HG03159 (cell line): Measurements from ENCODE around the gene CYP2C8.
"Not testable (repeated sequence)": the region's sequence is repeated elsewhere in the genome, so short reads cannot be mapped to it uniquely, and the experiment has no call there.

Source experiments
- ATAC-seq: cut with Tn5 transposase; IDR thresholded peaks from one replicate; pipeline ENCODE4 v1.9.1; 2021; ENCODE audit warnings: mild to moderate bottlenecking, moderate library complexity; ENCODE audit not compliant: unreplicated experiment

Gene CYP2C8

DNA sequence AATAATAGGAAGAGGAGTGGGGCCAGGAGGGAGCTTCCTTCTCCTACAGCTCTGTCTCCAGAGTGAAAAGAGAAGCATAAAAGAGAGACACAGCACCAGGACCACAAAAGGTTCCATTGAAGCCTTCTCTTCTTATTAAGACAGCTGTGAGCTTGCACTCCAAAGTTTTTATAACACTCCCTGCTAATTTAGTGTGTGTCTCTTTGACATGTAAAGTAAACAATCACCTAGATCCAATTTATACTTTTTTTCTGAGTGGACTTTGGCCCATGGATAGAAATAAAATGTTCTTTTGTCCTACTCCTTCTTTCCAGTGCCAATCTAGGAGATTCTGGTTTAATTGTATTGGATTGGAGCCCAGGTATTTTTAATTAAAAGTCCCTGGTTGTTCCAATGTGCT, at the start of gene CYP2C8:
CYP2C8 (minus strand) TSS at position 212 of the 400 bp plus-strand sequence; CDS start at position 117, 95 bp downstream.
- ATAC-seq, result no peak

DNA sequence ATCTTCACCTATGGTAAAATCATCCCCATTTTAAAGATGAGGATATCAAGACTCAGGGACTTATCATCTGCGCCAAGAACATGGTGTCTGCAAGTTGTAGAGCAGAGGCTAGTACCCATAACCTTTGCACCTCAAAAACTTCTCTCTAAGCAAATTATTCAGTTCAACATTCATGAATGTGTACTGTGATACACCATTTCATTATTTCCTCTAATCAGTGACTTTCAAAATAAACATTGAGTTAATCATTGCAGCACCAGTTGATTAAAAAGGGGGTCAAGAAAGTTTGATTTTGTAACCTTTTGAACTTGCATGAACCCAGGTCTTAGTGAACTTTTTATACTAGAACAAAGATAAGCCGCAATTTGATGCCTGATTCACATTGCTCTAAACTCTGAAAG, 47.6 kb upstream of the CYP2C8 start:
- no peak for ATAC-seq

DNA sequence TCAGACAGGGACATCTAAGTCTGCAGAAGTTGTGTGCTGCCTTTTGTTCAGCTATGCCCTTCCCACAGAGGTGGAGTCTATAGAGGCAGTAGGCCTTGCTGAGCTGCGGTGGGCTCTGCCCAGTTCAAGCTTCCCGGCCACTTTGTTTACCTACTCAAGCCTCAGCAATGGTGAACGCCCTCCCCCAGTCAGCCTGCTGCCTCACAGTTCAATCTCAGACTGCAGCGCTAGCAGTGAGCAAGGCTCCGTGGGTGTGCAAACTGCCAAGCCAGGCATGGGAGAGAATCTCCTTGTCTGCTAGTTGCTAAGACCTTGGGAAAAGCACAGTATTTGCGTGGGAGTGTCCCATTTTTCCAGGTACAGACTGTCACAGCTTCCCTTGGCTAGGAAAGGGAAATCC, 41.5 kb upstream of the CYP2C8 start:
- ATAC-seq, result not testable (repeated sequence)

DNA sequence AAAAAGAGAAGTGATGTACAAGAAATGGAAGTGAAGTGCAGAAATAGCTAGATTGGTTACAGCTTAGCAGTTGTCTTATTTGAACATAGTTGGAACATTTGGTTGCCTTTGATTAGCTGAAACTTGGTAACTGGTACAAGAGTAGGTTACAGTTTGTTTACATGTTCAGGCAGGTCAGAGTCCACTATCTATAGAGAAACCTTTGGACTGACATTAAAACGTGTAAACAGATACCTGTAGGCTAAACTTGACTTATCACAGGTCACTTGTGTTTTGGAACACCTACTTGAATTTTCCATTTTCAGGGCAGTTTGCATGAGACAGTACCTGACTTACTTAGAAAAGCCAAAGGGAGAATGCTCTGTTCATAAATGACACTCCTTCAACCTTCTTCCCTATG, 28.5 kb upstream of the CYP2C8 start:
- ATAC-seq, result no peak

DNA sequence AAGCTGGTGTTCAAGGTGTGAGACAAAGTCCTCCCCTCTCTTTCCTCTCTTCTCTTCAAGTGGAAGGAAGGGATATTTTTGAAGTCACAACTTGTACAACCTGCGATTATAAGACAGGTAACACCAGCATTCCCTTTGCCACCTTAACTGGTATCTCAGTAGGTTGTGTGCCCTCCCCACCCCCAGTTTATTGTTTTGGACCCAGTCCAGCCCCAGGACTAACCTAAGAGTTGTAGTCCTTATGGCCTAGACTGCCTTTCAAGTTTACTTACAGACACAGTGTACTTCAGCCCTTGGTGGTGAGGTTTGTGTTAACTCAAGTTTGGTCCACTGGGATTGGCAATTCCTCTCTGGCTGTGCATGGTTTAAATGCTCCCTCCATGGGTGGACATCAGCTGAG, 26.8 kb upstream of the CYP2C8 start:
- no peak for ATAC-seq

DNA sequence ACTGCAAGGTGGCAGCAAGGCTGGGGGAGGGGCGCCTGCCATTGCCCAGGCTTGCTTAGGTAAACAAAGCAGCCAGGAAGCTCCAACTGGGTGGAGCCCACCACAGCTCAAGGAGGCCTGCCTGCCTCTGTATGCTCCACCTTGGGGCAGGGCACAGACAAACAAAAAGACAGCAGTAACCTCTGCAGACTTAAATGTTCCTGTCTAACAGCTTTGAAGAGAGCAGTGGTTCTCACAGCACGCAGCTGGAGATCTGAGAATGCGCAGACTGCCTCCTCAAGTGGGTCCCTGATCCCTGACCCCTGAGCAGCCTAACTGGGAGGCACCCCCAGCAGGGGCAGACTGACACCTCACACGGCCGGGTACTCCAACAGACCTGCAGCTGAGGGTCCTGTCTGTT, 10.3 kb upstream of the CYP2C8 start:
- ATAC-seq, result not testable (repeated sequence)

DNA sequence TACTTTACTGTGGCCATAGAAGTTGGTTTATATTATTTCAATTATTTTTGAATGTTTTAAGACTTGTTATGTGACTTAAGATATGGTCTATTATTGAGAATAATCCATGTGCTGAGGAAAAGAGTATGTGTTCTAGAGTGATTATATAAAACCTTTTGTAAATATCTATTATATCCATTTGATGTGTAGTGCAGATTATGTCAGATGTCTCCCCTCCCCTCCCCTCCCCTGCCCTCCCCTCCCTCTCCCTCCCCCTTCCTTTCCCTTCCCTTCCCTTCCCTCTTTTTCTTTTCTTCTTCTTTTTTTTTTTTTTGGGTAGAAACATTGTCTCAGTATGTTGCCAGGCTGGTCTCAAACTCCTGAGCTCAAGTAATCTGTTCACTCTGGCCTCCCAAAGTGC, 8.3 kb upstream of the CYP2C8 start:
- no peak for ATAC-seq

DNA sequence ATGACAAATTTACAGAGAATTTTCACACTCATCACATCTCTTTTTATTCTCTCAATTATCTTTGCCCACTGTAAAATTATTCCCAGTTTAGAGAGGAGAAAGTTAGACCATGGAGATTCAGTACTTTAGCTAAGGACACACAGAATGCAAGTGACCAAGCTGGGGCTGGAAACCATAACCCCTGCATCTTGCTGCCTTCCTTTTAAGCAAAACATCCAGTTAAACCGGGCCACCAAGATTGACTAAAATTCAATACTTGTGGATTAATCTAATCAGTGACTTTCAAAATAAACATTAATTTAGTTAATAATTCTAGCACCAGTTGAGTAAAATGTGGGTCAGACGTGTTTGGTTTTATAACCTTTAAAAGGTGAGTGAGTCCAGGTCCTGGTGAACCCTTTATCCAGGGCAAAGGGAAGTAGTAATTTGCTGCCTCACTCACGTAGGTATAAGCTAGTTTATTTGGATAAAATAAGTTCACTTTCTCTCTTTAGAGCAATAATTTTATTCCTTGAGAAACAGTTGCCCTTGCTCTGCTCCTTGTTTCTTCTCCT, 1.9 kb upstream of the CYP2C8 start:
- ATAC-seq, result no peak

DNA sequence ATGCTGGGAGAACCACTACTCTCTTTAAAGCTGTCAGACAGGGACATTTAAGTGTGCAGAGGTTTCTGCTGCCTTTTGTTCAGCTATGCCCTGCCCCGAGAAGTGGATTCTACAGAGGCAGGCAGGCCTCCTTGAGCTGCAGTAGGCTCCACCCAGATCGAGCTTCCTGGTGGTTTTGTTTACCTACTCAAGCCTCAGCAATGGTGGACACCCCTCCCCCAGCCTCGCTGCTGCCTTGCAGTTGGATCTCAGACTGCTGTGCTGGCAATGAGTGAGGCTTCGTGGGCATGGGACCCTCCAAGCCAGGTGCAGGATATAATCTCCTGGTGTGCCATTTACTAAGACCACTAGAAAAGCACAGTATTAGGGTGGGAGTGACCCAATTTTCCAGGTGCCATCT, 5.2 kb downstream of the CYP2C8 start:
- not testable (repeated sequence) for ATAC-seq

DNA sequence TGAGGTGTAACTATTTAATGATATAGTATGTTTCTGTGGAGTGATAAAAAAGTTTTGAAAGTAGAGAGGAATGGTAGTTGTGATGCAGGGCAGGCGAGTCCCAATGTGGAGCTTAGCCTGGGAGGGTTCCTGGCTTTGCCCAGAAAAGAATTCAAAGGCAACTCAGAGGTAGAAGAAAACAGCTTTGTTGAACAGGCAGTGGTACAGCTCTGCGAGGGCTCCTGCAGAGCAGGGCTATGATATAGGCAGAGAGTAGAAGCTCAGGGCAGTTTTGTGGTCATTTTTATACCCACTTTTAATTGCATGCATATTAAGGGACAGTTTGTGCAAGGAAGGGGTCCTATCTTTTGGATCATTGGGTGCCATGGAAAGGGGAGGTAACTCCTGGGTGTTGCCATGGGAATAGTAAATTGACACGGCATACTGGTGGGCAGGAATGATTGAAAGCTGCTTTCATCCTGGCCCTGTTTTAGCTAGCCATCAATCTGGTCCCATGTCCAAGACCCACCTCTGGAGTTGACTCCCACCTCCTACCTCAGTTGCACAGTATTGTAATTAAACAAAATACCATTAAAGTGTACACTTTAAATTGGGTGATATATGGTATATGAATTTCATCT, 12.4 kb downstream of the CYP2C8 start:
- no peak for ATAC-seq

DNA sequence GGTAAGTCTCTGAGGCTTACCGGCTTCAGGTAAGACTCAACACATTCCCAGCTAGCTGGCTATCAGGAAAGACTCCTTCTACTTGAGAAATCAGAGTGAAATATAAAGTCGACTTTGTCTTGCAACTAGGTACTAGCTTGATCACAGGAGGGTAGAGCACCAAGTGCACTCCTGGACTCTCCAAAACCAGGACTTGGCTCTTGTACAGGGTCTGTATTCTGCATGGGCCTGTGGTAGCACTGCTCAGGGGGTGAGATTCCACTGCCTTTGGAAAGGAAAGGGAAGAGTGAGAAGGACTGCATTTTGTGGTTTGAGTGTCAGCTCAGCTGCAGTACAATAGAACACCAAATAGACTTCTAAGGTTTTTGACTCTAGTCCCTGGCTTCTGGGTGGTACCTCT, 19.4 kb downstream of the CYP2C8 start:
- no peak for ATAC-seq

DNA sequence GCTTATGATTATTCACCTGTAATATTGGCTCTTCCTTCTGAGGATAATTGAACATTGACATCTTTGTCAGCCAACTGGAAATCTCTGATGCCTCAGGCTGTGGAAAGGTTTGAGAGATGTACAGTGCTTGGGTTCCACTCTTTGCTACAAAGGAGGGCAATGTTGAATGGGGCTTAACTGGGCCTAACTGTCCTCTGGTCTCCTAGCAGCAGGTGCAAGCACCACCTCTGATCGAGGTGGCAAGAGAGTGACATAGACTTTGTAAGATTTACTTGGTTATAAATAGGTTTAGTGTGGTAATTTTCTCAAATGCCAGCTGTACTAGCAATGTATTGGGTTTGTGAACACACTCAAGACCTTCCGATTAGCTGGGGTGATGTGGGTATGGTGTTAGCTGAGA, 21.1 kb downstream of the CYP2C8 start:
- no peak for ATAC-seq

DNA sequence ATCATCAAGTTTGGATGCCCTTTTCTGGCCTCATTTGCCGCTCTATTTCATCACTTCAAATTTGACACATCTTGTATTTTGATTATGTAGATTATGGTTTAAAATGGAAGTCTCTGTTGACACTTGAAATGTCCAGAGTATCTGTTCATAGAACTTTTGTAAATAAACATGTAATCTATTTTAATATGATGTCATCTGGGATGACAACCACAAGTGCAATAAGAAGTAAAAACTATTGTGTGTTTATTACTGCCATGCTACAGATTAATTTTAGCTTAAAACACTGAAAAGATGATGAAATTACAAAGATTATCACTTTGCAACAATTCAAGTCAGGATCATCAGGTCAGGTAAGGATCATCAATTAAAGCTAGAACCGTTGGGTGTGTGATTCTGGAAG, 30.0 kb downstream of the CYP2C8 start:
- no peak for ATAC-seq

DNA sequence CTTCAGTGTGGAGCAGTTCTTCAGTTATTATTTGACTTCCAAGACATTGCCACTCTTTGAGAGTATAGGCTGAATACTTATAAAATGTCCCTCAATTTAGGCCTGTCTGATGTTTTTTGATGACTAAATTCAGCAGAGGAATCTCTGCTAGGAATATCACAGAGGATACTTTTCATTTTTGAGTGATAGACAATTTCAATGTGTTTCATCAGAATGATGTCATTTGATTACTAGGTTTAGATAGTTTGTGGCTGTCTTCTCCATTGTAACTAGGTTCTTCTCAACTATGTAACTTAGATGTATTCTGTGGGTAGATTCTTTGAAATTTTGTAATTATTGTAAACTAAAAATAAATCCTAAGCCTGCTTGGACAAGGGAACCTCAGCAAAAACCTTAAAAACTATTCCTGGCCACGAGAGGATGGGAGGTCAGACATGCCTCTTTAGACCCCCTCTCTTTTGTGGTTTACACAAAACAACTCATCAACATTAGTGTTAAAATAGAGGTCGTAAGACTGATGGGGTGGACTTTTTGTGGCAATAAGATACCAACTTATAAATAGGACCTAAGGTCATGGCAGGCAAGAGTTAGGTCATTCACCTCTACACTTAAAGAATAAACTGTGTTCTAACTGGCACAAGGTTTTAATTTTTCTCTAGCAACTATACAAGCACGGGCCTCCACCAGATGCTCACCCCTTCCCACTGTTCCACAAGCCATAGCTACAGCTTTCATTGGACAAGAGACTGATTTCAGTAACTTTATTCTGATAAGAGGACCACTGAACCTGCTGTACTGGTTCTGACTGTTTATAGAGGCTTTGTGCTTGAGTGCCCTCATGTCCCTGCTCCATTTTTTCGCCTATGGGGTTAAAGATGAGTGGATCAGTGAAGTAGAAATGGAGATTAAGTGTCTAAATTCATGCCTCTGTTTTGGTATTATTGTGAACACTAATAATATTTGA, 33.7 kb downstream of the CYP2C8 start:
- no peak for ATAC-seq

DNA sequence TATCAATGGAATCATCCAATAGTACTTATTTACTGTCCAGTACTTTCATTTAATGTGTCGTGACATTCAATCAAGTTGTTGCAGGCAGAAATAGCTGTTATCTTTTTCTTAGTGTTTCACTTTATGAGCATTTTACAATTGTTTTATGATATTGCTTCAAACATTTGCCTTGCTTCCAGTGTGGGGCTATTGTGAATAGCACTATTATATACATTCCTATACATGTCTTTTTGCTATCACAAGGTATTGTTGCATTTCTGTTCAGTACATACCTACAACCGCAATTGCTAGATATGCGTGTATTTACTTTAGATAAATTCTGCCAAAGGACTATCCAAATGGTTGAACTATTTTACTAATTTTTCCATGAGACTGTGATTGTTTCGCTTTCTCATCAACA, 34.9 kb downstream of the CYP2C8 start:
- ATAC-seq, result no peak

DNA sequence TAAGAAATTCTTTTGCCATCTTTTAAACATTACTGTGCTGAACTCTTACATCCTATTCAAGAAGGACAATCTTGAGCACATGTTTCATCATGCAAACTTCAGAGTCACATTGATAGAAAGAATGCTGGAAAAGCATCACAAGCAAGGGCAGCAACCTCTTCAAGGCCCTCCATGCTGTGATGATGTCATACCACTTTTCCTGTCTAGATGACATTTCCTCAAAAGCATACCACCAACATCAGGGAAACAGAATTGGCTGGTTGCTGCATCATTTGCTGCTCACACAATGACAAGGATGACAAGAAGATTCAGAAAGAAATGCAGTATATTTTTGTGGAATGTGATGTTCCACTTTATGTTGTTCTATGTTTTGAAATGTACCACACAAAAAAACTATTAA, 37.6 kb downstream of the CYP2C8 start:
- no peak for ATAC-seq

DNA sequence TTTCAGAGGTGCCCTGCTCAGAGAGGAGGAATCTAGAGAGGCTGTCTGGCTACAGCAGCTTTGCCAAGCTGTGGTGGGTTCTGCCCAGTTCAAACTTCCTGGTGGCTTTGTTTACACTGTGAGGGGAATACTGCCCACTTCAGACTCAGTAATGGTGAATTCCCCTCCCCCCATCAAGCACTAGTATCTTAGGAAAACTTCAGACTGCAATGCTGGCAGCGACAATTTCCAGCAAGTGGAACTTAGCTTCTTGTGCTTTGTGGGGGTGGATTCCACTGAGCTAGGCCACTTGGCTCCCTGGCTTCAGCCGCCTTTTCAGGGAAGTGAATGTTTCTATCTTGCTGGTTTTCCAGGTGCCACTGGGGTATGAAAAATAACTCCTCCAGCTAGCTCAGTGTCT, 42.8 kb downstream of the CYP2C8 start:
- no peak for ATAC-seq

DNA sequence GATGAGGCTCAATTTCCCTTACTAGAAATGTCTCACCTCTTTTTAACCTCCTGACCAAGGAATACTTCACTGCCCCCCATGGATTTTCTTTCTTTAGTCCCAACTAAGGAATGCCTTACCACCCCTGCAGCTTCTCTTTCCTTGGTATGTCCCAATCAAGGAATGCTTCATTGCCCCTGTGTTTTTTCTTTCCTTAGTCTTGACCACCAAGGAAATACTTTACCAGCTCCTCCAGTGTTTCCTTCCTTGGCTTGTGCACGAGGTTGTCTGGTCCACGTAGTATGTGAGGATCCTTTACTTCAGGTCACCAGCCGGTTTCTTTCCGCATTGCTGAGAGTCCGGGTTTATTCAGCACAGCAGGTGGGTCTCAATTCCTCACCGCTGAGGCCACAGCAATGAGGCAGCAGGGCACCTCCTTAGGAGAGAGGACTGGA, 71.5 kb downstream of the CYP2C8 start:
- no peak for ATAC-seq

DNA sequence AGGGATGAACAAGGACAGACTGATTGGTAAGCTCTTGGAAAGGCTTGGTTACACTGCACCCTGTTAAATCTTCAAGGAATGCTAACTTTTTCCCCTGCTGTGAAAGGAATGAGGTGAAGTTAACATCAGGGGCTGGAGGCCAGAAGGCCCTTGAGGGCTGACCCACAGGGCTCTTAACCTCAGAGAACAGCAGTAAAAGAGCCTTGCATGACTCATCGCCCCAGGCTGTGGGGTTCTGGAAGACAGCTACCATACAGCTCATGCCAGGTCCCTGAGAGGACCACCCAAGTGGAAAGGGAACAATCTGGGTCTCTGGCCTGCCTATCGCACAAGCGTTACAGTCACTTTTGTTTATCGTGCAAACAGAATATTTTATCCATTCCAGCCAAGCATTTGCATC, 76.5 kb downstream of the CYP2C8 start:
- ATAC-seq, result no peak

DNA sequence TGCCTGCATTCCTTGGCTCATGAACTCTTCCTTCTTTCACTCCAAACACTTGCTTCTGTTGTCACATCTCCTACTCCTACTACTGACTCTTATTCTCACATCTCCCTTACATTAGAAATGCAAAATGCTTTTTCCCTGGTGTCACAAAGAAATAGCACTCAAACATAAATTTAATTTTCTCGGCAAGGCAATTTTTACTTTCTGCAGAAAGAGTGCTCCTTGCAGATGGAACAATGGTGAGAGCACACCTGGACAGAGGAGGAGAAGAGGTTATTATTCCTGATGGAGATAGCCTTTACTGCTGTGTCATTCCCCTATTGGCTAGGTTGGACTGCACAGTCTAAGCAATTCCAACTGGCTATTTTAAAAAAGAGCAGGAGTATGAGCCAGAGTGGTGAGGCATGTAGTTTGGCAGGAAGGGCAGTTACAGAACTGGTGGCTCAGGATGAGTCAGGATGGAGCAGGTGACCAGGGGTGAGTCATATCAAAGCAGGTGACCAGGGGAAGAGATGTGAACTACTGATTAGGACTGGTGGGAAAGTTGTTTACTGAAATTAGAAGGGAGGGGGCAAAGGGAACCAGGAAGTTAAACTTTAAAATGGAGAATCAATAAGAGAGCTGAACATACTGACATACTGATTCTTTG, 77.9 kb downstream of the CYP2C8 start:
- ATAC-seq, result no peak

DNA sequence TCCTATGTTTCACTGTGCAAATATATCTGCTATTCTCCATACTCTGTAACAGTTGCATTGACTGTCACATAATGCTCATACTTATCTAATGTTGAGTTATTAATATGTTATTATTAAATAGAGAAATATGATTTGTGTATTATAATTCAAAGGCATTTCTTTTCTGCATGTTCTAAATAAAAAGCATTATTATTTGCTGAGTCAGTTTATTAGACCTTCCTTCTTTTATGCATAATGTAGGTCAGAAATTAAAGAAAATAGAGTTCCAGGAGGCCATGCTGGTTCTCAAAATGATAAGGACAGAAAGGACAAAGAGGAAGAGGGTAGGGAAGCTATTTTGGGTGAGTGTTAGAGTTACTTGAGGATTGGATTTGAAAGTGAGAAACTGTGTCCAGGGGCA, 80.1 kb downstream of the CYP2C8 start:
- no peak for ATAC-seq
